Renal cortical epithelial cell (primary cell): ENCODE results near the gene CYB5RL. TPM values are rescaled to one million over a fixed set of nuclear protein-coding genes. Genes with fewer than 3 reads are reported as not detected.
A peak's percentile ranks its signal among the peaks of the same experiment; 100 is the strongest.

Experiments used
- DNase-seq: peaks from one replicate; pipeline ENCODE4 v3.0.0-alpha.2; 2011; ENCODE audit warnings: low read depth
- total RNA-seq: library from RNA; depleted of rRNA; stranded (reverse); fragments of >200 nt; gene quantifications from 2 replicates; pipeline ENCODE4 v1.2.3, GENCODE V29; 2014

The CYB5RL gene
- total RNA-seq, 1 donor from 2014 or later: 6.0 TPM

- no peak for DNase-seq
These were observed 40.0 kb downstream of the CYB5RL start for GRCh38 chr1:54159733-54160316.

- DNase-seq: peak; percentile 73
These were observed 41.8 kb downstream of the CYB5RL start for GRCh38 chr1:54158071-54158470.

GRCh38 chr1:54157401-54157800 is 42.4 kb downstream of the CYB5RL start:
- no peak for DNase-seq

GRCh38 chr1:54156986-54157385 is 42.8 kb downstream of the CYB5RL start:
- no peak for DNase-seq

GRCh38 chr1:54156201-54156600 is 43.6 kb downstream of the CYB5RL start:
- DNase-seq: no peak

GRCh38 chr1:54153535-54154439 is 46.0 kb downstream of the CYB5RL start:
- DNase-seq: peak; percentile 75

- no peak for DNase-seq
These were observed 47.1 kb downstream of the CYB5RL start, which contains the start of gene CDCP2 for GRCh38 chr1:54152696-54153095. CDCP2 (minus strand) TSS chr1:54153000; CDS start chr1:54152922, 78 bp downstream.

GRCh38 chr1:54151013-54151412 is 48.8 kb downstream of the CYB5RL start:
- no peak for DNase-seq

Other genes with a start within 250 kb of the CYB5RL start
- gene LDLRAD1, start 181.8 kb downstream of the CYB5RL start, total RNA-seq: not detected in 2 replicates
- gene TMEM59, start 146.8 kb downstream of the CYB5RL start, total RNA-seq: 227 and 426 TPM in 2 replicates
- 2.1 and 5.3 TPM in 2 replicates for gene TCEANC2, start 146.4 kb downstream of the CYB5RL start, total RNA-seq
- not detected in 2 replicates for gene CDCP2, start 47.0 kb downstream of the CYB5RL start, total RNA-seq
- 33.3 and 44.8 TPM in 2 replicates for gene MRPL37, start 137 bp upstream of the CYB5RL start, total RNA-seq
- gene SSBP3, start 206.4 kb upstream of the CYB5RL start, total RNA-seq: 2.8 and 9.0 TPM in 2 replicates